Measurements from ENCODE around the gene PRKG1.

- no peak for TF ChIP-seq EZH2 (IDR thresholded peaks at IDR 0.05; ENCODE audit: borderline replicate concordance, low read length)
- no peak for TF ChIP-seq CTCF (conservative IDR thresholded peaks at IDR 0.05 in 1 of 2, IDR thresholded peaks at IDR 0.05 in 1 of 2; ENCODE audit: extremely low read depth in 1 of 2, insufficient read depth in 1 of 2, low read depth in 1 of 2, low read length in 2 of 2)
These were observed 726.6 kb downstream of the PRKG1 start for GRCh38 chr10:51800725-51801424.
